Dermis blood vessel endothelial cell (primary cell): ENCODE measurements around the gene PPP1R8. TPM values are rescaled to one million over a fixed set of nuclear protein-coding genes. Genes with fewer than 3 reads are reported as not detected.

Experiments
- total RNA-seq: library from RNA; depleted of rRNA; stranded (reverse); fragments of >200 nt; gene quantifications from 2 replicates; pipeline ENCODE4 v1.2.3, GENCODE V29; 2014

PPP1R8 gene
- total RNA-seq, 1 donor from 2014 or later, result 51.2 TPM

Other genes starting within 250 kb of the PPP1R8 start
- gene AHDC1, start 226.6 kb upstream of the PPP1R8 start, total RNA-seq, result 7.1 and 16.0 TPM in 2 replicates
- gene FGR, start 195.6 kb upstream of the PPP1R8 start, total RNA-seq, result 0.74 and 1.2 TPM in 2 replicates
- 21.9 and 57.7 TPM in 2 replicates for gene IFI6, start 158.6 kb upstream of the PPP1R8 start, total RNA-seq
- 9.9 and 13.8 TPM in 2 replicates for gene FAM76A, start 104.8 kb upstream of the PPP1R8 start, total RNA-seq
- 95.2 and 115 TPM in 2 replicates for gene STX12, start 57.6 kb upstream of the PPP1R8 start, total RNA-seq
- gene THEMIS2, start 41.8 kb downstream of the PPP1R8 start, total RNA-seq, result 21.8 and 27.9 TPM in 2 replicates
- gene RPA2, start 83.8 kb downstream of the PPP1R8 start, total RNA-seq, result 33.2 and 50.1 TPM in 2 replicates
- gene SMPDL3B, start 104.2 kb downstream of the PPP1R8 start, total RNA-seq, result 0.68 and 1.6 TPM in 2 replicates
- gene XKR8, start 129.2 kb downstream of the PPP1R8 start, total RNA-seq, result 8.2 and 9.0 TPM in 2 replicates